HepG2 (cell line): Measurements from ENCODE around the gene ACRBP. TPM values are rescaled to one million over a fixed set of nuclear protein-coding genes. Genes with fewer than 3 reads are reported as not detected.

Experiments used
- GATAD2A ChIP-seq: IDR thresholded peaks from 2 replicates; pipeline ENCODE4 v1.6.1; 2016
- NFKB2 ChIP-seq: sonication (generic); formaldehyde crosslinking; IDR thresholded peaks from 2 replicates; pipeline ENCODE4 v1.4.0; 2020; ENCODE audit warnings: missing genetic modification reagents, borderline replicate concordance
- PCBP1 ChIP-seq: fragments of 200-400 bp; formaldehyde crosslinking; IDR thresholded peaks from 2 replicates; pipeline ENCODE4 v1.6.1; 2017; ENCODE audit warnings: mild to moderate bottlenecking, low read depth, low read length, borderline replicate concordance
- SP4 ChIP-seq: sonication (generic); formaldehyde crosslinking; IDR thresholded peaks from 2 replicates; pipeline ENCODE4 v1.8.1; 2023; ENCODE audit warnings: mild to moderate bottlenecking, missing genetic modification reagents
- SRSF1 ChIP-seq: fragments of 200-400 bp; formaldehyde crosslinking; optimal IDR thresholded peaks from 2 replicates; pipeline ENCODE3; 2017; ENCODE audit warnings: mild to moderate bottlenecking, low read depth, low read length, moderate library complexity
- ZNF331 ChIP-seq: sonication (generic); formaldehyde crosslinking; IDR thresholded peaks from 2 replicates; pipeline ENCODE4 v1.4.0; 2020; ENCODE audit warnings: missing genetic modification reagents
- ZNF562 ChIP-seq: sonication (generic); formaldehyde crosslinking; IDR thresholded peaks from 2 replicates; pipeline ENCODE4 v1.8.0; 2022; ENCODE audit warnings: missing genetic modification reagents, borderline replicate concordance
- polyA plus RNA-seq, 8 experiments: library from polyadenylated mRNA; depleted of rRNA in 3 of 8; stranded (reverse) in 7 of 8; unstranded in 1 of 8; fragments of >200 nt; fragmentation: Illumina TruSeq in 4 of 8; extraction: Trizol in 4 of 8; gene quantifications; 2 replicates each; pipeline versions ENCODE4 v1.2.1 to v1.2.3, GENCODE V29; 2011 to 2016; ENCODE audit warnings: low read depth in 4 of 8, missing spikeins in 1 of 8, mixed read lengths in 1 of 8; ENCODE audit not compliant: insufficient read depth in 1 of 8
- total RNA-seq, 5 experiments: library from RNA; depleted of rRNA; stranded (reverse); fragments of >200 nt; fragmentation: Illumina TruSeq; extraction: Trizol; gene quantifications; 2 replicates each; pipeline ENCODE4 v1.2.3, GENCODE V29; 2016; ENCODE audit warnings: low read depth in 1 of 5
- TF ChIP-seq, protein P1 (sequence below): sonication (generic); formaldehyde crosslinking; IDR thresholded peaks from 2 replicates; pipeline ENCODE4 v1.5.1; 2020; ENCODE audit warnings: mild to moderate bottlenecking, missing genetic modification reagents, moderate library complexity
- TF ChIP-seq, protein P2 (sequence below): sonication (generic); formaldehyde crosslinking; IDR thresholded peaks from 2 replicates; pipeline ENCODE4 v1.5.1; 2020; ENCODE audit warnings: mild to moderate bottlenecking, moderate library complexity, missing genetic modification reagents
- TF ChIP-seq, protein P3 (sequence below): sonication (generic); formaldehyde crosslinking; IDR thresholded peaks from 2 replicates; pipeline ENCODE4 v1.4.0; 2020; ENCODE audit warnings: missing genetic modification reagents, borderline replicate concordance
- TF ChIP-seq, protein P4 (sequence below): sonication (generic); formaldehyde crosslinking; IDR thresholded peaks from 2 replicates; pipeline ENCODE4 v1.4.0; 2020; ENCODE audit warnings: missing genetic modification reagents

ACRBP gene
- total and polyA plus RNA-seq, 2 of the 13 experiments (the other 11 are each of a cell fraction or from before 2014, with no cell fraction given) = 0.46 TPM; not detected in 1

GRCh38 chr12:6613015-6613775 is 34.0 kb downstream of the ACRBP start (continued):
- TF ChIP-seq, protein P1, sequence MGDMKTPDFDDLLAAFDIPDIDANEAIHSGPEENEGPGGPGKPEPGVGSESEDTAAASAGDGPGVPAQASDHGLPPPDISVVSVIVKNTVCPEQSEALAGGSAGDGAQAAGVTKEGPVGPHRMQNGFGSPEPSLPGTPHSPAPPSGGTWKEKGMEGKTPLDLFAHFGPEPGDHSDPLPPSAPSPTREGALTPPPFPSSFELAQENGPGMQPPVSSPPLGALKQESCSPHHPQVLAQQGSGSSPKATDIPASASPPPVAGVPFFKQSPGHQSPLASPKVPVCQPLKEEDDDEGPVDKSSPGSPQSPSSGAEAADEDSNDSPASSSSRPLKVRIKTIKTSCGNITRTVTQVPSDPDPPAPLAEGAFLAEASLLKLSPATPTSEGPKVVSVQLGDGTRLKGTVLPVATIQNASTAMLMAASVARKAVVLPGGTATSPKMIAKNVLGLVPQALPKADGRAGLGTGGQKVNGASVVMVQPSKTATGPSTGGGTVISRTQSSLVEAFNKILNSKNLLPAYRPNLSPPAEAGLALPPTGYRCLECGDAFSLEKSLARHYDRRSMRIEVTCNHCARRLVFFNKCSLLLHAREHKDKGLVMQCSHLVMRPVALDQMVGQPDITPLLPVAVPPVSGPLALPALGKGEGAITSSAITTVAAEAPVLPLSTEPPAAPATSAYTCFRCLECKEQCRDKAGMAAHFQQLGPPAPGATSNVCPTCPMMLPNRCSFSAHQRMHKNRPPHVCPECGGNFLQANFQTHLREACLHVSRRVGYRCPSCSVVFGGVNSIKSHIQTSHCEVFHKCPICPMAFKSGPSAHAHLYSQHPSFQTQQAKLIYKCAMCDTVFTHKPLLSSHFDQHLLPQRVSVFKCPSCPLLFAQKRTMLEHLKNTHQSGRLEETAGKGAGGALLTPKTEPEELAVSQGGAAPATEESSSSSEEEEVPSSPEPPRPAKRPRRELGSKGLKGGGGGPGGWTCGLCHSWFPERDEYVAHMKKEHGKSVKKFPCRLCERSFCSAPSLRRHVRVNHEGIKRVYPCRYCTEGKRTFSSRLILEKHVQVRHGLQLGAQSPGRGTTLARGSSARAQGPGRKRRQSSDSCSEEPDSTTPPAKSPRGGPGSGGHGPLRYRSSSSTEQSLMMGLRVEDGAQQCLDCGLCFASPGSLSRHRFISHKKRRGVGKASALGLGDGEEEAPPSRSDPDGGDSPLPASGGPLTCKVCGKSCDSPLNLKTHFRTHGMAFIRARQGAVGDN (CRISPR knock-in tag) = peak; percentile 58
- TF ChIP-seq SP4 (CRISPR knock-in tag) (0 out of 2 replicates have a peak, but pooled peaks have one; percentile 1), ZNF331 (CRISPR knock-in tag) (0 out of 2 replicates have a peak, but pooled peaks have one; percentile 43), GATAD2A (CRISPR knock-in tag) (peak; percentile 39; the same call in 1 of the 2 replicates), SRSF1 (peak; percentile 70), ZNF562 (no peak), NFKB2 (CRISPR knock-in tag) (no peak), PCBP1 (0 out of 2 replicates have a peak, but pooled peaks have one; percentile 53)
- TF ChIP-seq, protein P2, sequence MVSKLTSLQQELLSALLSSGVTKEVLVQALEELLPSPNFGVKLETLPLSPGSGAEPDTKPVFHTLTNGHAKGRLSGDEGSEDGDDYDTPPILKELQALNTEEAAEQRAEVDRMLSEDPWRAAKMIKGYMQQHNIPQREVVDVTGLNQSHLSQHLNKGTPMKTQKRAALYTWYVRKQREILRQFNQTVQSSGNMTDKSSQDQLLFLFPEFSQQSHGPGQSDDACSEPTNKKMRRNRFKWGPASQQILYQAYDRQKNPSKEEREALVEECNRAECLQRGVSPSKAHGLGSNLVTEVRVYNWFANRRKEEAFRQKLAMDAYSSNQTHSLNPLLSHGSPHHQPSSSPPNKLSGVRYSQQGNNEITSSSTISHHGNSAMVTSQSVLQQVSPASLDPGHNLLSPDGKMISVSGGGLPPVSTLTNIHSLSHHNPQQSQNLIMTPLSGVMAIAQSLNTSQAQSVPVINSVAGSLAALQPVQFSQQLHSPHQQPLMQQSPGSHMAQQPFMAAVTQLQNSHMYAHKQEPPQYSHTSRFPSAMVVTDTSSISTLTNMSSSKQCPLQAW (CRISPR knock-in tag) = peak; percentile 61; the same call in 1 of the 2 replicates
- TF ChIP-seq, protein P3, sequence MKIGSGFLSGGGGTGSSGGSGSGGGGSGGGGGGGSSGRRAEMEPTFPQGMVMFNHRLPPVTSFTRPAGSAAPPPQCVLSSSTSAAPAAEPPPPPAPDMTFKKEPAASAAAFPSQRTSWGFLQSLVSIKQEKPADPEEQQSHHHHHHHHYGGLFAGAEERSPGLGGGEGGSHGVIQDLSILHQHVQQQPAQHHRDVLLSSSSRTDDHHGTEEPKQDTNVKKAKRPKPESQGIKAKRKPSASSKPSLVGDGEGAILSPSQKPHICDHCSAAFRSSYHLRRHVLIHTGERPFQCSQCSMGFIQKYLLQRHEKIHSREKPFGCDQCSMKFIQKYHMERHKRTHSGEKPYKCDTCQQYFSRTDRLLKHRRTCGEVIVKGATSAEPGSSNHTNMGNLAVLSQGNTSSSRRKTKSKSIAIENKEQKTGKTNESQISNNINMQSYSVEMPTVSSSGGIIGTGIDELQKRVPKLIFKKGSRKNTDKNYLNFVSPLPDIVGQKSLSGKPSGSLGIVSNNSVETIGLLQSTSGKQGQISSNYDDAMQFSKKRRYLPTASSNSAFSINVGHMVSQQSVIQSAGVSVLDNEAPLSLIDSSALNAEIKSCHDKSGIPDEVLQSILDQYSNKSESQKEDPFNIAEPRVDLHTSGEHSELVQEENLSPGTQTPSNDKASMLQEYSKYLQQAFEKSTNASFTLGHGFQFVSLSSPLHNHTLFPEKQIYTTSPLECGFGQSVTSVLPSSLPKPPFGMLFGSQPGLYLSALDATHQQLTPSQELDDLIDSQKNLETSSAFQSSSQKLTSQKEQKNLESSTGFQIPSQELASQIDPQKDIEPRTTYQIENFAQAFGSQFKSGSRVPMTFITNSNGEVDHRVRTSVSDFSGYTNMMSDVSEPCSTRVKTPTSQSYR (CRISPR knock-in tag) = peak; percentile 54; the same call in 1 of the 2 replicates
- TF ChIP-seq, protein P4, sequence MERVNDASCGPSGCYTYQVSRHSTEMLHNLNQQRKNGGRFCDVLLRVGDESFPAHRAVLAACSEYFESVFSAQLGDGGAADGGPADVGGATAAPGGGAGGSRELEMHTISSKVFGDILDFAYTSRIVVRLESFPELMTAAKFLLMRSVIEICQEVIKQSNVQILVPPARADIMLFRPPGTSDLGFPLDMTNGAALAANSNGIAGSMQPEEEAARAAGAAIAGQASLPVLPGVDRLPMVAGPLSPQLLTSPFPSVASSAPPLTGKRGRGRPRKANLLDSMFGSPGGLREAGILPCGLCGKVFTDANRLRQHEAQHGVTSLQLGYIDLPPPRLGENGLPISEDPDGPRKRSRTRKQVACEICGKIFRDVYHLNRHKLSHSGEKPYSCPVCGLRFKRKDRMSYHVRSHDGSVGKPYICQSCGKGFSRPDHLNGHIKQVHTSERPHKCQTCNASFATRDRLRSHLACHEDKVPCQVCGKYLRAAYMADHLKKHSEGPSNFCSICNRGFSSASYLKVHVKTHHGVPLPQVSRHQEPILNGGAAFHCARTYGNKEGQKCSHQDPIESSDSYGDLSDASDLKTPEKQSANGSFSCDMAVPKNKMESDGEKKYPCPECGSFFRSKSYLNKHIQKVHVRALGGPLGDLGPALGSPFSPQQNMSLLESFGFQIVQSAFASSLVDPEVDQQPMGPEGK = peak; percentile 96
